Fibroblast of the aortic adventitia (primary cell): ENCODE measurements around the gene KRT80. TPM values are rescaled to one million over a fixed set of nuclear protein-coding genes. Genes with fewer than 3 reads are reported as not detected.

Experiments used
- DNase-seq: peaks from one replicate; pipeline ENCODE4 v3.0.0-alpha.2; 2010; ENCODE audit warnings: low read depth
- H3K4me3 ChIP-seq: 2 replicates; pipeline ENCODE4 v1.5.1; 2011; ENCODE audit warnings: low read depth, mild to moderate bottlenecking, control low read depth, low read length, moderate library complexity
- total RNA-seq: library from RNA; depleted of rRNA; stranded (reverse); fragments of >200 nt; gene quantifications from 2 replicates; pipeline ENCODE4 v1.2.3, GENCODE V29; 2012; ENCODE audit warnings: low replicate concordance
- TF ChIP-seq, protein P1 (sequence below): IDR thresholded peaks from 2 replicates; pipeline ENCODE4 v1.5.1; 2011; ENCODE audit warnings: mild to moderate bottlenecking, low read length, control low read depth, inconsistent platforms; ENCODE audit not compliant: insufficient read depth

KRT80 gene
- total RNA-seq, 1 donor, result 0.36 TPM

DNA sequence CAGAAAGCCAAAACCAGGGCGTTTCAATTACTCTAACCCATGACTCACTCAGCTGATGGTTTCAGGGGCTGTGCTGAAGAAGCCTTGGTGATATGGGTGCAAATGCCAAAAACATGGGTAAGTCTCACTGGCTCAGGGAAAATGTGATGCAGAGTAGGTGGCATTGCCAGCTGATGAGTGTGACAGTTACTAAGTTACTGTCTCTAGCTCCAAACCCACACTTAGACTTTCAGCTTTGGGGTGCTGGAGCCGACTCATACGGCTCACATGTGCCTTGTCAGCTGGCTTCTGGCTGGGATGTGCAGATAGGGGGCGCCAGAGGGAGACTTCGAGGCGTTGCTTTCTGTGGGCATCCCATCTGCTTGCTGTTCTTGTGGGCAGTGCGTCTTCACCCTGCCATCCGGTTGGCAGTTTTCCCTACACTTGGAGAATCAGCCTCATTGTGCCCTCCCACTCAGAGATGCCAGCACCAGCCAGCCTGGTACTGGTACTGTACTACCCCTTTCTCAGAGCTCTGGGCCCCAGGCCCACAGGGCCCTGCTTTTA lies 30.2 kb upstream of the KRT80 start:
- TF ChIP-seq, protein P1, sequence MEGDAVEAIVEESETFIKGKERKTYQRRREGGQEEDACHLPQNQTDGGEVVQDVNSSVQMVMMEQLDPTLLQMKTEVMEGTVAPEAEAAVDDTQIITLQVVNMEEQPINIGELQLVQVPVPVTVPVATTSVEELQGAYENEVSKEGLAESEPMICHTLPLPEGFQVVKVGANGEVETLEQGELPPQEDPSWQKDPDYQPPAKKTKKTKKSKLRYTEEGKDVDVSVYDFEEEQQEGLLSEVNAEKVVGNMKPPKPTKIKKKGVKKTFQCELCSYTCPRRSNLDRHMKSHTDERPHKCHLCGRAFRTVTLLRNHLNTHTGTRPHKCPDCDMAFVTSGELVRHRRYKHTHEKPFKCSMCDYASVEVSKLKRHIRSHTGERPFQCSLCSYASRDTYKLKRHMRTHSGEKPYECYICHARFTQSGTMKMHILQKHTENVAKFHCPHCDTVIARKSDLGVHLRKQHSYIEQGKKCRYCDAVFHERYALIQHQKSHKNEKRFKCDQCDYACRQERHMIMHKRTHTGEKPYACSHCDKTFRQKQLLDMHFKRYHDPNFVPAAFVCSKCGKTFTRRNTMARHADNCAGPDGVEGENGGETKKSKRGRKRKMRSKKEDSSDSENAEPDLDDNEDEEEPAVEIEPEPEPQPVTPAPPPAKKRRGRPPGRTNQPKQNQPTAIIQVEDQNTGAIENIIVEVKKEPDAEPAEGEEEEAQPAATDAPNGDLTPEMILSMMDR, result peak; percentile 50
- no peak for DNase-seq
- H3K4me3 ChIP-seq, result no peak overlapping the region

DNA sequence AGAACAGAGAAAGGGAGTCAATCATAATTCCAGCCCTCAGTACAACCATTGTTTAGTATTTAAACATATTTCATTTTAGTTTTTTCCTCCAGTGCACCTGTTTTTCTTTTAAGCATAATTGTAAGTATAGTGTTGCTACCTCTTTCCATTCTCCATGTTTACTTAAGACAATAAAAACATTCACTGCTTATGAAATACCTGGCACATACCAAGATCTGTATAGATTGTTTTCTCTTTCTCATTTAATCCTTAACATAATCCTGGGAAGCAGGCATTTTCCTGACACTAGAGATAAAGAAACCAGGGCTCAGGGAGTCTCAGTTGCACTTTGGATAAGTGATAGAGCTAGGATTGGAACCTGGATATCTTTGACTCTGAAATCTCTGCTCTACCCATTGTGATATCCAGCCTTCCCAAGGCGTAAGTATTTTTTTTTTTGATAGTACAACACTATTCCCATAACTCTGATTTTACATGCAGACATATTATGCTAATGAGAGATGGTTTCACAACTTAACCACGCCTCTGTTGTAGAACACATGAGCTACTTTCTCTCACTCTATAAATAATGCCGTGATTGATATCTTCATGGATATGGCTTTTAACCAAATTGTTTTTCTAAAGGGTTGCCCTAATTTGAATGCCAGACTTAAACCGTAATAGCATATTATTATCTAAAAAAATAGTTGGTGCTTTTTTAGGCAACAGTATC lies 29.4 kb upstream of the KRT80 start:
- DNase-seq, result no peak
- no peak overlapping the region for H3K4me3 ChIP-seq
- TF ChIP-seq, protein P1, result no peak

DNA sequence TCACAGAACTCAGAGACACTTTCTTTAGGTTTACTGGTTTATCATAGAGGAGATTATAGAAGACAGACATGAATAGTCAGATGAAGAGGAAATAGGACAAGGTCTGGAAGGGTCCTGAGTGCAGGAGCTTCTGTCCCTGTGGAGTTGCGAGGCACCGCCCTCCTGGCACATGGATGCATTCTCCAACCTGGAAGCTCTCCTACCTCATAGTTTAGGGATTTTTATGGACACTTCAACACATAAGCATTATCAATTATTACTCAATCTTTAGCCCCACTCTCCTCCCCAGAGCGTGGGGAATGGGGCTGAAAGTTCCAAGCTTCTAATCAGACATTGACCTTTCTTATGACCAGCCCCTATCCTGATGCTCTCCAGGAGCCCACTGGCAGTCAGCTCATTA lies 28.7 kb upstream of the KRT80 start:
- no peak overlapping the region for H3K4me3 ChIP-seq
- TF ChIP-seq, protein P1, result no peak
- no peak for DNase-seq

DNA sequence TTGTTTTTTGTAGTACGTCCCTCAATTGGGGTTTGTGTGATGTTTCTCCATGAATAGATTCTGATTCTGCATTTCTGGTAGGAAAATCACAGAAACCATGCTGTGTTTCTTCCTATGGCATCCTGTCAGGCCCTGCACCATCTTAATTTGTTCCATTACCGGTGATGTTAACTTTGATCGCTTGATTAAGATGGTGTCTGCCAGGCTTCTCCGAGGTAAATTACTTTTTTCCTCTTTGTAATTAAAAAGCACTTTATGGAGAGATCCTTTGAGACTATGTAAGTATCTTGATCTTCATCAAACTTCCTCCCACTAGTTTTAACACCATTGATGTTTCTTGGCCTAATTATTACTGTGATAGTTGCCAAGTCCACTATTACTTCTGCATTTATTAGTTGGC lies 26.2 kb upstream of the KRT80 start:
- H3K4me3 ChIP-seq, result no peak overlapping the region
- TF ChIP-seq, protein P1, result no peak
- DNase-seq, result no peak

DNA sequence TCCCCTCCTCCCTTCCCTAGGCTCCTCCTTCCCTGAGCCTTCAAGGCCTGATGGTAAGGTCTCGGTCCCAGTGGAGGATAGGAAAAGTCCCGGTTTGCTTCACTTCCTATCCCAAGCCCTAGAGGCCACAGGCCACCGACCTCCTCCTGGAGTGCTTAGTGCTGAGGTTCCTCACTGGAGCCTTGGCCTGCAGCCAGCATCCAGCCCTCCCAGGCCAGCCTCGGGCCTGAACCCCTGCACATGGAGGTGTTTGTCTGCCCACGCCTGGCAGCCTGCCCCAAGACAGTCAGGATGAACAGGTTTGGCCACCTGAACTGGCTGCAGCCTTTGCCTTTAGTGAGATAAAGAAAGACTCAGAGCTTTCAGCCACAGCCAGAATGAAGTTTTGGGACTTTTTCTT lies 25.4 kb upstream of the KRT80 start:
- H3K4me3 ChIP-seq, result no peak overlapping the region
- no peak for DNase-seq
- TF ChIP-seq, protein P1, result no peak

DNA sequence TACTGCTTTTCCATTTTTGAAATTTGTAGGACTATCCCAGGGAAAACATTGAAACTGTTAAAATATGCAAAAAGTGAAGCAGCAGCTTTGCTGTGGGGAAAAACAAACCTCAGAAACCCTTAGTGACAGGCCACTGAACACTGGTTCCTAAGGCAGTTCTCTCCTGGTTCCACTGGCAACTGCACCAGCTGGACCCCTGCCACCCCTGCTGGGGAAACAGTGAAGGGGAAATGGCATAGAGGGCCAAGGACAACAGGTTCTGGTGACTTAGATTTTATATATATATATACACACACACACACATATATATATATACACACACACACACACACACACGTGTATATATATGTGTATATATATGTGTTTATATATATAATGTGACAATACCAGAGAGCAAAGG lies 25.0 kb upstream of the KRT80 start:
- TF ChIP-seq, protein P1, result peak; percentile 8
- no peak for DNase-seq
- no peak overlapping the region for H3K4me3 ChIP-seq
